Measurements from ENCODE around the gene SYNGR3. TPM values are rescaled to one million over a fixed set of nuclear protein-coding genes. Genes with fewer than 3 reads are reported as not detected.

Gene SYNGR3
- total RNA-seq, 4 donors from 2014 or later, result 0.38 to 1.0 (median 1.0) TPM; not detected in 1

GRCh38 chr16:2005646-2006045, 15.9 kb downstream of the SYNGR3 start:
- H3K4me1 ChIP-seq, result peaks cover 44 to 70% (median 54%) of the 10 kb centered on the region in 3 donors
- H3K27ac ChIP-seq, result no peak overlapping the region
- TF ChIP-seq CTCF (IDR thresholded peaks at IDR 0.05) (no peak), POLR2A (IDR thresholded peaks at IDR 0.05) (no peak)
- no peaks in the 10 kb centered on the region for H3K9me3 ChIP-seq
- no peak for DNase-seq
- intact Hi-C loops (cut with DNase I), result no loop called here
- H3K36me3 ChIP-seq, result peaks cover 20 to 41% (median 26%) of the 10 kb centered on the region in 3 donors
- no peak overlapping the region for H3K4me3 ChIP-seq
- 75 to 92% methylated on average over 5 to 8 of the region's 21 CpGs for WGBS, 2 donors
- no peaks in the 10 kb centered on the region for H3K27me3 ChIP-seq

- Histone ChIP-seq H3K9me3 (no peaks in the 10 kb centered on the region), H3K36me3 (peaks cover 15 to 34% (median 20%) of the 10 kb centered on the region in 3 donors), H3K27me3 (no peaks in the 10 kb centered on the region), H3K4me1 (peaks cover 44 to 71% (median 56%) of the 10 kb centered on the region in 3 donors), H3K27ac (no peak overlapping the region), H3K4me3 (no peak overlapping the region)
- intact Hi-C loops (cut with DNase I), result no loop called here
- 91% methylated on average over 3 to 7 of the region's 8 CpGs for WGBS, 2 donors
- TF ChIP-seq CTCF (IDR thresholded peaks at IDR 0.05), result no peak
- DNase-seq, result no peak
Observed at GRCh38 chr16:2006317-2006716, 16.5 kb downstream of the SYNGR3 start.

- Histone ChIP-seq H3K36me3 (peaks cover 6 to 25% (median 11%) of the 10 kb centered on the region in 3 donors), H3K4me1 (peaks cover 44 to 71% (median 56%) of the 10 kb centered on the region in 3 donors), H3K4me3 (peak overlapping the region in 2 of 4 donors; percentile 93 to 98), H3K27me3 (no peaks in the 10 kb centered on the region), H3K27ac (peak overlapping the region; percentile 79 to 98 (median 96)), H3K9me3 (no peaks in the 10 kb centered on the region)
- 61 to 67% methylated on average over 8 to 10 of the region's 16 CpGs for WGBS, 2 donors
- no peak for DNase-seq
- TF ChIP-seq POLR2A (IDR thresholded peaks at IDR 0.05), result no peak
- no peak for TF ChIP-seq CTCF (IDR thresholded peaks at IDR 0.05)
- intact Hi-C loops (cut with DNase I), result no loop called here
Observed at GRCh38 chr16:2007081-2007836, 17.5 kb downstream of the SYNGR3 start.

- intact Hi-C loops (cut with DNase I), result no loop called here
Observed at GRCh38 chr16:2008009-2008526, 18.3 kb downstream of the SYNGR3 start.

More at GRCh38 chr16:2008009-2008526, 18.3 kb downstream of the SYNGR3 start:
- H3K27me3 ChIP-seq, result no peaks in the 10 kb centered on the region
- TF ChIP-seq POLR2A (IDR thresholded peaks at IDR 0.05) (peak in 2 of 4 donors; percentile 32 to 55), CTCF (IDR thresholded peaks at IDR 0.05) (no peak)
- no peaks in the 10 kb centered on the region for H3K9me3 ChIP-seq
- H3K27ac ChIP-seq, result peak overlapping the region; percentile 79 to 98 (median 96)
- peaks cover 44 to 71% (median 56%) of the 10 kb centered on the region in 3 donors for H3K4me1 ChIP-seq
- peak overlapping the region; percentile 58 to 98 (median 86) for H3K4me3 ChIP-seq
- peaks cover 0 to 17% (median 3%) of the 10 kb centered on the region in 3 donors for H3K36me3 ChIP-seq
- DNase-seq, result no peak
- 24 to 25% methylated on average over 8 to 10 of the region's 15 CpGs for WGBS, 2 donors

Measured in esophagus squamous epithelium (tissue), 5 donors.